K562 treated with DMSO at 1 percent for 4 hours (cell line): ENCODE data around the gene AARS2. TPM values are rescaled to one million over a fixed set of nuclear protein-coding genes. Genes with fewer than 3 reads are reported as not detected.

Source experiments
- total RNA-seq: library from RNA; unstranded; fragments of 300-600 nt; gene quantifications from 2 replicates; pipeline ENCODE4 v1.2.3, GENCODE V29; 2022; ENCODE audit not compliant: insufficient read depth

The AARS2 gene
- total RNA-seq = 12.3 and 13.6 TPM in 2 replicates

DNA sequence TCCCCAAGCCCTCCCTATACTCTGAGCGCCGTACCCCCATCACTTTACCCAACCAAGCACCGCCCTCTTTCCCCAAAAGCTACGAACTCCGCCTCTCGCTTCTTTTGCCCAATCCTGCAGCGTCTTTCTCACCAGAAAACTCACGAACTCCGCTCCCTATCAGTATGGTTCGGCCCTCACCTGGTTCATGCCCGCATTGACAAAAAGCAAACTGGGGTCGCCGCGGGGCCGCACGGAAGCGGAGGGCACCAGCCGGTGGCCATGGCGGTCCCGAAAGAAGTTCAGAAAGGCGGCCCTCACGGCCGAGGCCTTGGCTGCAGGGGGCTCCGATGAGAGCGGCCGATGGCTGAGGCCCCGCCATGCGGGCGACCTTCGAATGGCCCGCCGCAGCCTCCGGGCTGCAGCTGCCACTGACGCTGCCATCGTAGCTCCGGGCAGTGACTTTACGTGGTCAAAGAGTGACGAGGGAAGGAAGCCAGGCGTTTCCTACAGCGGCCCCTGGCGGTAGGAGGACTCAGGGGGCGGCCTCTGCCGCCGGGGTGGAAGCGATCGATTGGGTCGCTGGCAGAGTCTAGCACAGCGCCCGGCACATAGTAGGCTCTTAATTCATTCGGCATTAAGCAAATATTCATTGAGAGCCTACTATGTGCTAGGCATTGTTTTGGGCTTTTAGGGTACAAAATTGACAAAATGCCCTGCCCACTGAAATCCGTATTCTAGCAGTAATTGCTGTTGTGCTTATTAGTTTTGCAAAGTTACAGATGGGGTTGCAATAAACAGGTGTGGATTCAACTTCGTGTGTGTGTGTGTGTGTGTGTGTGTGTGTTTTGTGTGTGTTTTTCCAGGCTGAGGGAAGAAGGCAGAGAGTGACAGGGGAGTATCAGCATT, at the start of gene AARS2:
AARS2 (minus strand) TSS at position 447 of the 888 bp plus-strand sequence; CDS start at position 423, 24 bp downstream.

DNA sequence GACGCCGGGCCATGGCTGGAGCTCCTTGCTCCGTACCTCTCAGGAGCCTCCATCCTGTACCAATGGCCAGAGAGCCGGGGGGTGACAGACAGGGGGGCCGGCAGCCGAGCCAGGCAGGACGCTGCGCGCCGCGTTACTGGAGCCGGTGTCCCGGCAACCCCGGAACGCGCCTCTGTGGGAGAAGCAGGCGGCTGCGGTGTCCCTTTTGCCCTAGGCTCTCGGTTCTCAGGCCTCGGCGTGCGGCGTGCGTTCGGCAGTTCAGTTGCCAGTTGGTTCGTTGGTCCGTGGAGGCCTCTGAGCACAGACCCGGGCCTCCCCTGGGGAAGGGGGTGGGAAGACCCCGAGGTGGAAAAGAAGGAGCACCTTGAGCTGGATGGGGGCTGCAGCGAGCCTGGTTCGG, 29.3 kb upstream of the AARS2 start, which contains the start of gene SPATS1:
SPATS1 (plus strand) TSS at position 162 of the 400 bp plus-strand sequence. CDS start 446 bp downstream, outside the sequence.

DNA sequence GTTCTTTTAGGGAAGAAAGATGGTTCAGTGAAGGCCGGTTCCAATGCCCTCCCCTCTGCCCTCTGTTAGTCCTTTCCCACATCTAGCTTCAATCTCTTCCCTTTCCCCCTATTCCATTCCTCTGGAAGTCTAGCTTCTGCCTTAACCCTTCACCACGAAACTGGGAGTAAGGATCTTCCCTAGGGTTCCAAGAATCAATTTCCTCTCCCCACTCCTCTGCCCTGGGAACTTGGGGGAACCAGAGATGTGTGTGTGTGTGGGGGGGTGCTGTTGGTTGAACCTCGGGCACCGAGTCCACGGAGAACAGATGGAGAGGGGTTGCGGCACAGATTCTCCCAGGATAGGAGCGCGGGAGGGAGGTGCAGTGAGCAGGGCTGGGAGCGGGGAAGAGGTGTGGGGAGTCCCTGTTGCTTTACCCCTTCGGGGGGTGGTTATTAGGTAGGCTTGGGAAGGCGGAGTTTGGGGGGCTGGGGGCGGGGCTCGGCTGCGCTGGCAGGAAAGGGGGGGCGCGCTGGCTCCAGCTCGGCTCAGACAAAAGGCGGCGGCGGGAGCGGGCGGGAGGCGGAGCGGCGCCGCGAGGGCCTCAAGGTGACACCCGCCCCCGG, 43.1 kb downstream of the AARS2 start, which contains the start of gene TMEM151B:
TMEM151B (plus strand) TSS at position 530 of the 605 bp plus-strand sequence. CDS start 293 bp downstream, outside the sequence.

DNA sequence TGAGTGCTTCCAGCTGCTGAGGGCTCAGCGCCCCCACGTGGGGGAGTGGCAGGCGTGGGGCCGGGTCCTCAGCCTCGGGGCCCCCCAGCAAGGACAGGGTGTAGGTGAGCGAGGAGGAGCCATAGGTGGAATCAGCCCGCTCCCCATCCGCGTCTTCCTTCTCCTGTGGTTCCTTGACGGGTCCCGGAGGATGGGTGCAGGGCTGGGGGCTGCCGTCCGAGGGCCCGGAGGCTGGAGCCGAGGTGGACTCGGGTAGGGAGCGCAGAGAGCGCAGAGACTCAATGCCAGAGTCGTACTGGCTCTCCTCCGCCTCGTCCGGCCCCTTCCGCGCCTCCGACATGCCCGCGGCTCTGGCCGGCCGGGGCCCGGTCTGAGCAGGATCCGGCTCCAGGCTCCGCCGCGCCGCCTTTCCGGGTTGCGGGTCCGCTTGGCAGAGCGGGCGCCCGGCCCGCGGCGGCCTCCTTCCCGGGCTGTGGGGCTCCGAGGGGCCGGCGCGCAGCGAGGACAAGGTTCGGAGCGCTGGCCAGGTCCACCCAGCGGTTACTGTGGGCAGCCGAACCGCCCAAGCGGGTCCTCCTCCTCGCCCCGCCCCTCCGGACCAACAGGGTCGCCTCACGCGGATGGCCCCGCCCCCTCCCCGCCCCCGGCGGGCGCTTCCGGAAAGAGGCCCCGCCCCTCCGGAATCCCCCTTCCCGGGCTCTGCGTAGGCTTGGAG, 48.0 kb downstream of the AARS2 start, which contains the start of gene NFKBIE:
NFKBIE (minus strand) TSS at position 545 of the 715 bp plus-strand sequence; CDS start at position 340, 205 bp downstream.

GRCh38 chr6:44257025-44257752, 56.0 kb downstream of the AARS2 start, which contains the start of gene SLC35B2:
SLC35B2 (minus strand) TSS chr6:44257528; CDS start chr6:44257410, 118 bp downstream.

Other genes starting within 250 kb of the AARS2 start
- gene MRPL14, start 185.9 kb downstream of the AARS2 start, total RNA-seq = 95.2 and 107 TPM in 2 replicates
- 34.8 and 50.7 TPM in 2 replicates for gene TMEM63B, start 185.8 kb downstream of the AARS2 start, total RNA-seq
- 0.51 TPM in 1 of 2 replicates, not detected in the other for gene CAPN11, start 154.5 kb downstream of the AARS2 start, total RNA-seq
- not detected in 2 replicates for gene MYMX, start 96.4 kb downstream of the AARS2 start, total RNA-seq
- gene SLC29A1, start 89.8 kb downstream of the AARS2 start, total RNA-seq = 110 and 130 TPM in 2 replicates
- gene HSP90AB1, start 66.2 kb downstream of the AARS2 start, total RNA-seq = 1,233 and 1,422 TPM in 2 replicates
- 78.1 and 85.6 TPM in 2 replicates for gene SLC35B2, start 55.8 kb downstream of the AARS2 start, total RNA-seq
- gene NFKBIE, start 47.8 kb downstream of the AARS2 start, total RNA-seq = 26.9 and 27.2 TPM in 2 replicates
- not detected in 2 replicates for gene TMEM151B, start 42.9 kb downstream of the AARS2 start, total RNA-seq
- not detected in 2 replicates for gene SPATS1, start 29.3 kb upstream of the AARS2 start, total RNA-seq
- gene CDC5L, start 74.4 kb upstream of the AARS2 start, total RNA-seq = 18.5 and 19.3 TPM in 2 replicates